ENCODE data around the gene BACH2. TPM values are rescaled to one million over a fixed set of nuclear protein-coding genes. Genes with fewer than 3 reads are reported as not detected.

The BACH2 gene
- total and polyA plus RNA-seq, 9 of the 15 experiments (the other 6 are each of a cell fraction or from before 2014, with no cell fraction given), result 0.06 to 3.1 (median 0.59) TPM

GRCh38 chr6:89938014-89938413, 358.6 kb downstream of the BACH2 start:
- H2AFZ ChIP-seq (ENCODE audit: low read depth, low read length), result no peak overlapping the region
- no TSS peak for BruUV-seq (replicated peaks)
- no peaks in the 10 kb centered on the region for H4K20me1 ChIP-seq (replicated peaks; ENCODE audit: control insufficient read depth, insufficient read depth, low read length)
- ChIA-PET CTCF (ENCODE audit: low intra/inter-chr PET ratio) (no interaction called here), POLR2A (interaction anchor here (0.6 to 1.2 kb wide), 2 partner anchors 8 to 119 kb away, joined by 3 to 4 read pairs; partner anchors contain the start of gene MDN1)
- WGBS (ENCODE audit: insufficient coverage, low coverage, missing lambda C conversion rate), result 37% methylated on average over 5 of the region's 12 CpGs
- in situ Hi-C loops (cut with MboI) (loop anchor here (5.0 kb wide), 1 partner anchor 539 kb away; no protein-coding TSS in a partner anchor), intact Hi-C loops (cut with micrococcal nuclease) (no loop called here)
- peaks cover 0 to 12% of the 10 kb centered on the region in 2 experiments; a peak in 1 of 5 replicates for H3K27me3 ChIP-seq (ENCODE audit: control insufficient read depth in 2 of 2, insufficient read depth in 2 of 2, low read length in 2 of 2)
- DNase-seq (ENCODE audit: extremely low read depth in 1 of 4, low spot score in 3 of 4) (no peak), FAIRE-seq (no peak), ATAC-seq (no peak)
- no peaks in the 10 kb centered on the region for H3K79me2 ChIP-seq (ENCODE audit: control insufficient read depth, insufficient read depth, low read length)
- H3K4me2 ChIP-seq (ENCODE audit: insufficient read depth, low read length), result no peak overlapping the region
- H3K36me3 ChIP-seq (ENCODE audit: control insufficient read depth, insufficient read depth, low read length), result no peaks in the 10 kb centered on the region
- H3K4me3 ChIP-seq, result no peak overlapping the region
- no peak overlapping the region for H3K9ac ChIP-seq (ENCODE audit: insufficient read depth in 1 of 2, low read depth in 2 of 2, low read length in 2 of 2)
- no peaks in the 10 kb centered on the region for H3K9me1 ChIP-seq (ENCODE audit: control insufficient read depth, insufficient read depth, low read length)
- no peak overlapping the region for H3K27ac ChIP-seq (ENCODE audit: extremely low read depth, low read depth, low read length)
- 0 out of 5 replicates have a peak, but pooled peaks cover 0 to 3% of the 10 kb centered on the region in 2 experiments for H3K4me1 ChIP-seq (replicated peaks in 1 of 2; ENCODE audit: control insufficient read depth in 2 of 2, insufficient read depth in 2 of 2, low read length in 2 of 2)
- TF ChIP-seq ZNF830 (CRISPR knock-in tag; IDR thresholded peaks at IDR 0.05), result no peak
- TF ChIP-seq BHLHE40 (IDR thresholded peaks at IDR 0.05; ENCODE audit: low read length), result no peak
- no peak for TF ChIP-seq TGIF2 (CRISPR knock-in tag; IDR thresholded peaks at IDR 0.05)
- no peak for TF ChIP-seq CHAMP1 (IDR thresholded peaks at IDR 0.05)
- TF ChIP-seq E2F6 (IDR thresholded peaks at IDR 0.05; ENCODE audit: borderline replicate concordance in 1 of 2, extremely low read depth in 1 of 2, insufficient read depth in 1 of 2, insufficient read length in 1 of 2, low read depth in 1 of 2, low read length in 1 of 2, poor library complexity in 1 of 2, severe bottlenecking in 1 of 2), result no peak
- TF ChIP-seq MTA3 (IDR thresholded peaks at IDR 0.05; ENCODE audit: borderline replicate concordance), result no peak
- no peak for TF ChIP-seq MAFG (tag; conservative IDR thresholded peaks at IDR 0.05)
- TF ChIP-seq ATF1 (CRISPR knock-in tag; IDR thresholded peaks at IDR 0.05), result no peak
- no peak for TF ChIP-seq ATF1 (tag; IDR thresholded peaks at IDR 0.05)
- H3K9me3 ChIP-seq (replicated peaks; ENCODE audit: control insufficient read depth, insufficient read depth, low read depth, low read length), result no peaks in the 10 kb centered on the region

Data from K562 (cell line).